Glutamatergic neuron (in vitro differentiated cells): ENCODE data around the gene MINDY4. TPM values are rescaled to one million over a fixed set of nuclear protein-coding genes. Genes with fewer than 3 reads are reported as not detected.

ENCODE experiments used
- DNase-seq: peaks from one replicate; pipeline ENCODE4 v3.0.0; 2022
- H3K27ac Mint-ChIP-seq: one replicate; pipeline ENCODE4 v1.8.0; 2020; ENCODE audit warnings: mild to moderate bottlenecking, mixed read lengths, inconsistent platforms; ENCODE audit not compliant: unreplicated experiment
- H3K27me3 Mint-ChIP-seq: one replicate; pipeline ENCODE4 v1.8.0; 2020; ENCODE audit warnings: mild to moderate bottlenecking, moderate library complexity, mixed read lengths, inconsistent platforms; ENCODE audit not compliant: unreplicated experiment
- H3K36me3 Mint-ChIP-seq: one replicate; pipeline ENCODE4 v1.8.0; 2020; ENCODE audit warnings: mild to moderate bottlenecking, mixed read lengths, inconsistent platforms; ENCODE audit not compliant: unreplicated experiment
- H3K4me1 Mint-ChIP-seq: one replicate; pipeline ENCODE4 v1.8.0; 2020; ENCODE audit warnings: mild to moderate bottlenecking, low read depth, mixed read lengths, inconsistent platforms; ENCODE audit not compliant: unreplicated experiment
- H3K4me3 Mint-ChIP-seq: one replicate; pipeline ENCODE4 v1.8.0; 2020; ENCODE audit warnings: mild to moderate bottlenecking, mixed read lengths, inconsistent platforms; ENCODE audit not compliant: unreplicated experiment
- H3K9me3 Mint-ChIP-seq: one replicate; pipeline ENCODE4 v1.8.0; 2020; ENCODE audit warnings: mild to moderate bottlenecking, moderate library complexity, mixed read lengths, inconsistent platforms; ENCODE audit not compliant: unreplicated experiment
- total RNA-seq: library from RNA; stranded (reverse); fragmentation: NEBNext Ultra II Directional; extraction: Animal tissue kit (Norgen Biotek cat#: 25700); gene quantifications from one replicate; pipeline ENCODE4 v1.2.1, GENCODE V29; 2021; ENCODE audit not compliant: unreplicated experiment
- TF ChIP-seq, protein P1 (sequence below): fragments of 200-600 bp; sonication (generic); IDR thresholded peaks from one replicate; pipeline ENCODE4 v1.5.0; 2021; ENCODE audit not compliant: partially characterized antibody, unreplicated experiment

Gene MINDY4
- total RNA-seq, 1 donor from 2014 or later, result 2.3 TPM

DNA sequence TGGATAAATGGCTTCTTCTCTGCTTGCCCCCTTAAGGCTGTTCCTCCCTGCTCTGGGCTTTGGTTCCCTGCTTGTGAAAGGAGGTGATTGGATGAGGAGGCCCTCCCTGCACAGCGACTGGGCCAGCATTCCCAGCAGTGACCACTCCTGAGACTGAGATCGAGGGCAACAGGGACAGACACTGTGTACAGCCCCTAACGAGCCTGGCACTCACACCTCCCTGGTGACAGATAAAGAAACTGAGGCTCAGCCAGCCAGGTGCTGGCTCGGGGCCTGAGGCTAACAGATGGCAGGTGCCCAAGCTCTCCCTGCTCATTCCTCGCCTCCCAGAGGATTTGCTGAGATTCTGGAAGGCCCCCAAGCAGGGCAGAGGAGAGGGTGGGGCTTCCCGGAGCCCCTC lies 128.4 kb downstream of the MINDY4 start:
- Mint-ChIP-seq H3K4me1 (no peaks in the 10 kb centered on the region), H3K4me3 (no peak overlapping the region), H3K27me3 (peaks cover 11% of the 10 kb centered on the region), H3K36me3 (no peaks in the 10 kb centered on the region), H3K9me3 (no peaks in the 10 kb centered on the region), H3K27ac (no peak overlapping the region)
- TF ChIP-seq, protein P1, sequence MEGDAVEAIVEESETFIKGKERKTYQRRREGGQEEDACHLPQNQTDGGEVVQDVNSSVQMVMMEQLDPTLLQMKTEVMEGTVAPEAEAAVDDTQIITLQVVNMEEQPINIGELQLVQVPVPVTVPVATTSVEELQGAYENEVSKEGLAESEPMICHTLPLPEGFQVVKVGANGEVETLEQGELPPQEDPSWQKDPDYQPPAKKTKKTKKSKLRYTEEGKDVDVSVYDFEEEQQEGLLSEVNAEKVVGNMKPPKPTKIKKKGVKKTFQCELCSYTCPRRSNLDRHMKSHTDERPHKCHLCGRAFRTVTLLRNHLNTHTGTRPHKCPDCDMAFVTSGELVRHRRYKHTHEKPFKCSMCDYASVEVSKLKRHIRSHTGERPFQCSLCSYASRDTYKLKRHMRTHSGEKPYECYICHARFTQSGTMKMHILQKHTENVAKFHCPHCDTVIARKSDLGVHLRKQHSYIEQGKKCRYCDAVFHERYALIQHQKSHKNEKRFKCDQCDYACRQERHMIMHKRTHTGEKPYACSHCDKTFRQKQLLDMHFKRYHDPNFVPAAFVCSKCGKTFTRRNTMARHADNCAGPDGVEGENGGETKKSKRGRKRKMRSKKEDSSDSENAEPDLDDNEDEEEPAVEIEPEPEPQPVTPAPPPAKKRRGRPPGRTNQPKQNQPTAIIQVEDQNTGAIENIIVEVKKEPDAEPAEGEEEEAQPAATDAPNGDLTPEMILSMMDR, result no peak
- no peak for DNase-seq

DNA sequence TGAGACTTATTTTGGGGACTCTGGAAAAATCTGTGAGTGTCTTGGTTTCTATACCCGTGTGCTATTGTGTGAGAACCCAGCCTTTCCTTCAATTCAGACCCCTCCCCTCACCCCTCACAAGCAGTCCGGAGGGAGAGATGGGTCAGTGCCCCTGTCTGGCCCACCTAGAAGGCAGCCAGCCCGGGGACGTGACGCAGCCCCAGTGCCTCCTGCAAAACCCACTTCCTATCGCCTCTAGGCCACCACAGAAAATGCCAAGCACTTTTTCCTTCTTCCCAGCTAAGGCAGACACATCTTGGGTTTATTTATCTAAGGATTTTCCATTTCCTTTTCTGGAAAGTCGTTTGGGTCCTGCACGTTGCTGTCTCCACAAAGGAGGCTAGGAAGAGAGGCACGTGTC lies 128.8 kb downstream of the MINDY4 start:
- no peak for DNase-seq
- TF ChIP-seq, protein P1, result no peak
- Mint-ChIP-seq H3K27me3 (peaks cover 11% of the 10 kb centered on the region), H3K27ac (no peak overlapping the region), H3K9me3 (no peaks in the 10 kb centered on the region), H3K4me1 (no peaks in the 10 kb centered on the region), H3K4me3 (no peak overlapping the region), H3K36me3 (no peaks in the 10 kb centered on the region)

DNA sequence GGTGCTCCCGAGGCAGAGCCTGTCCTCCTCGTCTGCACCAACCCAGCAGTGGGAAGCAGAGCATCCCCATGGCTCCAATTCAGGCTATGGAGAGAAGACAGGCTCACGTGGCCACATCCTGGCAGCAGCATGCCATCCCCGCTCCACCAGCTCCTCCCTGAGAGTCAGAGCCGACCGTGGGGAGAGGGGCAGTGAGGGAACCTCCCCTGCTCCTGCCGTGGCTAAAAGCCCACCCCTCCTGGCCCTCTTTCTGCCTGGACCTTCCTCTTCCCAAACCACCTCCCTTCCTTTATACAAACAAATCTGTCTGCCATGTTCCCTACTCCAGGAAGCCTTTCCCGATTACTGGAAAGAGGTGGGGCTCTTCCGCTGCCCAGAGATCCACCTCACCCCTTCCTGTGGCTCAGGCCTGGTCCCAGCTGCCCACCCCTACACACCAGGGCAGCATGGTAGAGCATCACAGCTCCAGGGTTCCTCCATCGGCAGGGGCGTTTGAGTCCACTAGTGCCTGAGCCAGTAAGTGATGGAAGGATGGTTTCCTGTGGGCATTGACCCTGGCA lies 129.7 kb downstream of the MINDY4 start:
- Mint-ChIP-seq H3K27me3 (peaks cover 11% of the 10 kb centered on the region), H3K4me1 (no peaks in the 10 kb centered on the region), H3K27ac (no peak overlapping the region), H3K9me3 (no peaks in the 10 kb centered on the region), H3K36me3 (no peaks in the 10 kb centered on the region), H3K4me3 (no peak overlapping the region)
- no peak for DNase-seq
- TF ChIP-seq, protein P1, result no peak

DNA sequence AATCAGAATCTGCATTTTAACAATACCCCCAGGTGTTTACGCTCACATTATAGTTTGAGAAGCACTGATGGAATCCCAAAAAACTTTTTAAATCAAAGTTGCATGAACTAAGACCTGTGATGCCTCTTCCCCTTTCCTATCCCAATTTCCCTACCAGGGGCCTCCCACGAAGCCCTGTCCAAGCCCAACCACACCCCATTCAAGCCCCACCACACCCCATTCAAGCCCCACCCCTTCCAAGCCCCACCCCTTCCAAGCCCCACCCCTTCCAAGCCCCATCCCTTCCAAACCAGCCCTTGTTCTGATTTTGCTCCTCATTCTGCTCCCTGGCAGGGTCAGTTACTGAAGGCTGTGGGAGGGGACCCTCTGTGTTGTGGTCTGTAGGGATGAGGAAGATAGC lies 130.6 kb downstream of the MINDY4 start:
- no peak overlapping the region for H3K27ac Mint-ChIP-seq
- no peaks in the 10 kb centered on the region for H3K9me3 Mint-ChIP-seq
- H3K4me3 Mint-ChIP-seq, result no peak overlapping the region
- TF ChIP-seq, protein P1, result no peak
- DNase-seq, result no peak
- H3K27me3 Mint-ChIP-seq, result peaks cover 11% of the 10 kb centered on the region
- peaks cover 3% of the 10 kb centered on the region for H3K4me1 Mint-ChIP-seq
- H3K36me3 Mint-ChIP-seq, result no peaks in the 10 kb centered on the region

DNA sequence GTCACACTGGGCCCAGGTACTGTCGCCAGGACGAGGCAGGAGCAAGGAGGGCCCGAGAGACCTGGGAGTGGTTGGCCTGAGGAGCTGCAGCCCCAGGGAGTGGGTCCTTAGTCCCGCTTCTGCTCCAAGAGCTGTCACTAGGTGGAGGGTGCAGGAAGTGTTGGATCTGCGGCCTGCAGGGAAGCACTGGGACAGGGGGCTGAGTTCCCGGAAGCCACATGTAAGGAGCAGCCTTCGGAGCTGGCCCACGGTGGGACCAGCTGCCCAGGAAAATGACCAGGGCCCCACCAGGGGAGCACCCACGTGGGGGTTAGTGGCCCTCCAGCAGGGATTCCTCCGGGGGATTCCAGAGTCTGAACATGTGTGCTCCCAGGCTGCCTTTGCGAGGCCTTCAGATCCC lies 131.2 kb downstream of the MINDY4 start:
- no peaks in the 10 kb centered on the region for H3K9me3 Mint-ChIP-seq
- peaks cover 11% of the 10 kb centered on the region for H3K27me3 Mint-ChIP-seq
- no peaks in the 10 kb centered on the region for H3K36me3 Mint-ChIP-seq

More for the DNA sequence above, 131.2 kb downstream of the MINDY4 start:
- no peak overlapping the region for H3K4me3 Mint-ChIP-seq
- peaks cover 3% of the 10 kb centered on the region for H3K4me1 Mint-ChIP-seq
- DNase-seq, result no peak
- H3K27ac Mint-ChIP-seq, result no peak overlapping the region
- TF ChIP-seq, protein P1, result no peak
